GM12878 (cell line): ENCODE measurements around the gene SH2D2A. TPM values are rescaled to one million over a fixed set of nuclear protein-coding genes. Genes with fewer than 3 reads are reported as not detected.

Experiments
- ATAC-seq: fragments of 200-7000 bp; cut with Tn5 transposase; 3 replicates; pipeline ENCODE4 v1.9.1; 2020; ENCODE audit warnings: mild to moderate bottlenecking, moderate library complexity
- BruUV-seq: library from RNA; stranded (reverse); fragments of 400-500 nt; replicated peaks from 2 replicates; lab custom pipeline; 2021; lab: Mats Ljungman, UMichigan
- CTCF ChIA-PET: fragments of 300-600 bp; sonication (Branson Sonifier 250); formaldehyde crosslinking; extraction: SDS; loops from one replicate; lab custom pipeline; 2021; ENCODE audit warnings: inconsistent platforms; lab: Yijun Ruan, JAX
- POLR2A ChIA-PET: fragments of 350-600 bp; formaldehyde crosslinking; extraction: SDS; loops from one replicate; lab custom pipeline; 2021; ENCODE audit warnings: inconsistent platforms; lab: Charles Lee
- RAD21 ChIA-PET: fragments of 300-600 bp; sonication (Branson Sonifier 250); formaldehyde crosslinking; loops from one replicate; lab custom pipeline; 2023; ENCODE audit warnings: antibody characterized with exemption; ENCODE audit not compliant: unreplicated experiment; lab: Charles Lee
- SMC1A ChIA-PET: fragments of 300-600 bp; sonication (Branson Sonifier 250); formaldehyde crosslinking; loops from one replicate; lab custom pipeline; 2023; ENCODE audit not compliant: unreplicated experiment, uncharacterized antibody; lab: Charles Lee
- DNase-seq: peaks from one replicate; pipeline ENCODE4 v3.0.0-alpha.2; 2011; ENCODE audit warnings: low read depth, low spot score
- FAIRE-seq: peaks from 3 replicates; lab custom pipeline; 2011; peaks lifted over from hg19 to GRCh38; lab: Jason Lieb, UNC
- H2AFZ ChIP-seq: 2 replicates; pipeline ENCODE4 v1.6.0; 2011; ENCODE audit warnings: low read depth, low read length, control low read depth; ENCODE audit not compliant: control insufficient read depth
- H3K27ac ChIP-seq: 2 replicates; pipeline ENCODE4 v1.5.1; 2011; ENCODE audit warnings: control low read depth; ENCODE audit not compliant: control insufficient read depth, insufficient read depth
- H3K27me3 ChIP-seq, 2 experiments: replicated peaks in 1 of 2; 2 replicates each; pipeline versions ENCODE4 v1.6.0 to v1.6.1; 2011; ENCODE audit warnings: low read length in 1 of 2; ENCODE audit not compliant: control insufficient read depth in 2 of 2, insufficient read depth in 2 of 2
- H3K36me3 ChIP-seq, 2 experiments: 2 replicates each; pipeline ENCODE4 v1.5.1; 2011; ENCODE audit warnings: low read length in 1 of 2; ENCODE audit not compliant: control insufficient read depth in 2 of 2, insufficient read depth in 2 of 2
- H3K4me1 ChIP-seq: 2 replicates; pipeline ENCODE4 v1.6.1; 2011; ENCODE audit warnings: mild to moderate bottlenecking, low read length, moderate library complexity, mixed read lengths; ENCODE audit not compliant: control insufficient read depth, insufficient read depth
- H3K4me2 ChIP-seq: 2 replicates; pipeline ENCODE4 v1.6.0; 2011; ENCODE audit warnings: control low read depth; ENCODE audit not compliant: control insufficient read depth, insufficient read depth
- H3K4me3 ChIP-seq: fragments of 200-600 bp; sonication (generic); 2 replicates; pipeline ENCODE4 v1.5.1; 2016
- H3K79me2 ChIP-seq: 2 replicates; pipeline ENCODE4 v1.6.0; 2011; ENCODE audit warnings: low read length; ENCODE audit not compliant: control insufficient read depth, insufficient read depth
- H3K9ac ChIP-seq: 2 replicates; pipeline ENCODE4 v1.8.0; 2011; ENCODE audit warnings: low read length, control low read depth, mixed read lengths; ENCODE audit not compliant: control insufficient read depth, insufficient read depth
- H3K9me3 ChIP-seq: replicated peaks from 3 replicates; pipeline ENCODE4 v1.5.1; 2011; ENCODE audit warnings: mild to moderate bottlenecking, low read length; ENCODE audit not compliant: control insufficient read depth, insufficient read depth
- H4K20me1 ChIP-seq: 2 replicates; pipeline ENCODE4 v1.6.0; 2011; ENCODE audit not compliant: control insufficient read depth, insufficient read depth
- BMI1 ChIP-seq: fragments of 450-650 bp; IDR thresholded peaks from 2 replicates; pipeline ENCODE4 v1.6.1; 2016; ENCODE audit warnings: mild to moderate bottlenecking, moderate library complexity, borderline replicate concordance
- BRCA1 ChIP-seq: IDR thresholded peaks from 2 replicates; pipeline ENCODE4 v1.6.1; 2011; ENCODE audit warnings: low read depth, low read length, improper control_type of control experiment
- CHD2 ChIP-seq: IDR thresholded peaks from 2 replicates; pipeline ENCODE4 v1.6.1; 2011; ENCODE audit warnings: low read depth, low read length, improper control_type of control experiment, borderline replicate concordance
- CHD4 ChIP-seq: fragments of 200-600 bp; sonication (generic); IDR thresholded peaks from 2 replicates; pipeline ENCODE4 v1.6.1; 2016; ENCODE audit warnings: mild to moderate bottlenecking
- MYB ChIP-seq: fragments of 150-350 bp; IDR thresholded peaks from 2 replicates; pipeline ENCODE4 v1.6.1; 2014; ENCODE audit warnings: mild to moderate bottlenecking, low read depth, low read length, borderline replicate concordance
- PAX5 ChIP-seq: IDR thresholded peaks from 2 replicates; pipeline ENCODE4 v1.6.1; 2011; ENCODE audit warnings: low read depth, low read length, borderline replicate concordance
- POLR2AphosphoS2 ChIP-seq: IDR thresholded peaks from 2 replicates; pipeline ENCODE4 v1.6.1; 2011; ENCODE audit warnings: low read depth, mild to moderate bottlenecking, low read length, improper control_type of control experiment, moderate library complexity
- SIX5 ChIP-seq: IDR thresholded peaks from 2 replicates; pipeline ENCODE4 v1.6.1; 2011; ENCODE audit warnings: mild to moderate bottlenecking, low read depth, low read length, moderate library complexity; ENCODE audit not compliant: severe bottlenecking
- TCF12 ChIP-seq: IDR thresholded peaks from 2 replicates; pipeline ENCODE4 v1.6.1; 2011; ENCODE audit warnings: low read depth, mild to moderate bottlenecking, low read length
- ZBED1 ChIP-seq: IDR thresholded peaks from 2 replicates; pipeline ENCODE4 v1.6.1; 2016; ENCODE audit warnings: borderline replicate concordance
- ZNF384 ChIP-seq: IDR thresholded peaks from 2 replicates; pipeline ENCODE4 v1.6.1; 2012; ENCODE audit warnings: low read depth, mild to moderate bottlenecking, low read length, improper control_type of control experiment, borderline replicate concordance
- WGBS: methylation state at CpG from one replicate; pipeline ENCODE4 v1.1.6; 2016; ENCODE audit warnings: low lambda C conversion rate; ENCODE audit not compliant: insufficient replicate concordance, insufficient coverage; ENCODE audit errors: missing lambda C conversion rate; 5-methylcytosine and 5-hydroxymethylcytosine counted together
- in situ Hi-C: fragments of 300-500 bp; cut with MboI; formaldehyde crosslinking; loops from 9 replicates; pipeline ENCODE4 v1.14.3; 2018; ENCODE audit warnings: mixed read lengths
- intact Hi-C: fragments of 100-400 bp; cut with micrococcal nuclease; formaldehyde crosslinking; loops from one replicate; pipeline ENCODE4 v1.14.2; 2022; ENCODE audit not compliant: unreplicated experiment
- polyA plus RNA-seq, 11 experiments: library from polyadenylated mRNA; depleted of rRNA in 4 of 11; unstranded in 6 of 11; stranded (reverse) in 5 of 11; fragments of >200 nt; fragmentation: Nextera tagmentation in 4 of 11; fragmentation: Illumina TruSeq in 1 of 11; extraction: Ambion mirVana in 4 of 11; extraction: Trizol in 1 of 11; gene quantifications; 1 replicate in 1 of 11; 2 replicates in 10 of 11; pipeline versions ENCODE4 v1.2.1 to v1.2.3, GENCODE V29; 2011 to 2016; ENCODE audit warnings: inconsistent platforms in 2 of 11, missing spikeins in 2 of 11, low read depth in 1 of 11
- total RNA-seq, 4 experiments: library from RNA; depleted of rRNA in 3 of 4; stranded (reverse); fragments of >200 nt in 3 of 4; fragmentation: Illumina TruSeq in 1 of 4; extraction: Trizol in 1 of 4; gene quantifications; 2 replicates each; pipeline versions ENCODE4 v1.2.1 to v1.2.3, GENCODE V29; 2013 to 2021
- TF ChIP-seq, protein P1 (sequence below): IDR thresholded peaks from 2 replicates; pipeline ENCODE4 v1.6.1; 2011; ENCODE audit warnings: mild to moderate bottlenecking, low read depth, low read length, moderate library complexity; ENCODE audit not compliant: insufficient replicate concordance
- TF ChIP-seq, protein P2 (sequence below): IDR thresholded peaks from 2 replicates; pipeline ENCODE4 v1.6.1; 2012; ENCODE audit warnings: mild to moderate bottlenecking, low read depth, low read length
- TF ChIP-seq, protein P3 (sequence below): fragments of 450-650 bp; IDR thresholded peaks from 2 replicates; pipeline ENCODE4 v1.6.1; 2017; ENCODE audit warnings: mild to moderate bottlenecking, low read depth, inconsistent platforms; ENCODE audit not compliant: poor library complexity, severe bottlenecking

The SH2D2A gene
- total and polyA plus RNA-seq, 10 of the 15 experiments (the other 5 are each of a cell fraction or from before 2014, with no cell fraction given) = 0.72 to 15.9 (median 7.0) TPM

DNA sequence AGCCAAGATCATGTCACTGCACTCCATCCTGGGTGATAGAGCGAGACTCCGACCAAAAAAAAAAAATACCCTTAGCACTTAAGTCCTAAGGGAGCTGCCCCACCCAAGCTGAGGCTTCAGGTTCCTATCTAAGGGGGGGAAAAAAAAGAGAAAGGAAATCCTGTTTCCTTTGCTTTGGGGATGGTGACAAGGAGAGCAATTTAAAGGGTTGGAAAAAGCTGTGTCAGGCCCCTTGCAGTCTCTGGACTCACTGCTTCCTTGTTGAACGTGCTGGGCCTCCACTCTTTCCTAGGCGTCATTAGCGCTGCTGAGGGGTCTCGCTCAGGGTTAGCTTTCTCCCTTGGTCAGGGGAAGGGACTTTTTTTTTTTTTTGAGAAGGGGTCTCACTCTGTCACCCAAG lies 31.2 kb downstream of the SH2D2A start:
- DNase-seq (no peak), ATAC-seq (no peak)
- H3K79me2 ChIP-seq = peaks cover 10% of the 10 kb centered on the region
- intact Hi-C loops = no loop called here
- H4K20me1 ChIP-seq = no peaks in the 10 kb centered on the region
- H2AFZ ChIP-seq = no peak overlapping the region
- POLR2A ChIA-PET = no interaction called here
- in situ Hi-C loops = no loop called here
- no peak overlapping the region for H3K27ac ChIP-seq
- H3K4me2 ChIP-seq = no peak overlapping the region
- H3K36me3 ChIP-seq = peaks cover 19 to 42% of the 10 kb centered on the region in 2 experiments
- WGBS = 96% methylated on average over 6 of the region's 6 CpGs
- TF ChIP-seq CHD4 (no peak), SIX5 (no peak), BRCA1 (no peak), BMI1 (no peak), MYB (no peak), POLR2AphosphoS2 (no peak), ZBED1 (no peak), PAX5 (no peak), ZNF384 (no peak), CHD2 (no peak), TCF12 (no peak)
- TF ChIP-seq, protein P1, sequence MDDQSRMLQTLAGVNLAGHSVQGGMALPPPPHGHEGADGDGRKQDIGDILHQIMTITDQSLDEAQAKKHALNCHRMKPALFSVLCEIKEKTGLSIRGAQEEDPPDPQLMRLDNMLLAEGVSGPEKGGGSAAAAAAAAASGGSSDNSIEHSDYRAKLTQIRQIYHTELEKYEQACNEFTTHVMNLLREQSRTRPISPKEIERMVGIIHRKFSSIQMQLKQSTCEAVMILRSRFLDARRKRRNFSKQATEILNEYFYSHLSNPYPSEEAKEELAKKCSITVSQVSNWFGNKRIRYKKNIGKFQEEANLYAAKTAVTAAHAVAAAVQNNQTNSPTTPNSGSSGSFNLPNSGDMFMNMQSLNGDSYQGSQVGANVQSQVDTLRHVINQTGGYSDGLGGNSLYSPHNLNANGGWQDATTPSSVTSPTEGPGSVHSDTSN = no peak
- TF ChIP-seq, protein P2, sequence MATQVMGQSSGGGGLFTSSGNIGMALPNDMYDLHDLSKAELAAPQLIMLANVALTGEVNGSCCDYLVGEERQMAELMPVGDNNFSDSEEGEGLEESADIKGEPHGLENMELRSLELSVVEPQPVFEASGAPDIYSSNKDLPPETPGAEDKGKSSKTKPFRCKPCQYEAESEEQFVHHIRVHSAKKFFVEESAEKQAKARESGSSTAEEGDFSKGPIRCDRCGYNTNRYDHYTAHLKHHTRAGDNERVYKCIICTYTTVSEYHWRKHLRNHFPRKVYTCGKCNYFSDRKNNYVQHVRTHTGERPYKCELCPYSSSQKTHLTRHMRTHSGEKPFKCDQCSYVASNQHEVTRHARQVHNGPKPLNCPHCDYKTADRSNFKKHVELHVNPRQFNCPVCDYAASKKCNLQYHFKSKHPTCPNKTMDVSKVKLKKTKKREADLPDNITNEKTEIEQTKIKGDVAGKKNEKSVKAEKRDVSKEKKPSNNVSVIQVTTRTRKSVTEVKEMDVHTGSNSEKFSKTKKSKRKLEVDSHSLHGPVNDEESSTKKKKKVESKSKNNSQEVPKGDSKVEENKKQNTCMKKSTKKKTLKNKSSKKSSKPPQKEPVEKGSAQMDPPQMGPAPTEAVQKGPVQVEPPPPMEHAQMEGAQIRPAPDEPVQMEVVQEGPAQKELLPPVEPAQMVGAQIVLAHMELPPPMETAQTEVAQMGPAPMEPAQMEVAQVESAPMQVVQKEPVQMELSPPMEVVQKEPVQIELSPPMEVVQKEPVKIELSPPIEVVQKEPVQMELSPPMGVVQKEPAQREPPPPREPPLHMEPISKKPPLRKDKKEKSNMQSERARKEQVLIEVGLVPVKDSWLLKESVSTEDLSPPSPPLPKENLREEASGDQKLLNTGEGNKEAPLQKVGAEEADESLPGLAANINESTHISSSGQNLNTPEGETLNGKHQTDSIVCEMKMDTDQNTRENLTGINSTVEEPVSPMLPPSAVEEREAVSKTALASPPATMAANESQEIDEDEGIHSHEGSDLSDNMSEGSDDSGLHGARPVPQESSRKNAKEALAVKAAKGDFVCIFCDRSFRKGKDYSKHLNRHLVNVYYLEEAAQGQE = no peak
- TF ChIP-seq, protein P3, sequence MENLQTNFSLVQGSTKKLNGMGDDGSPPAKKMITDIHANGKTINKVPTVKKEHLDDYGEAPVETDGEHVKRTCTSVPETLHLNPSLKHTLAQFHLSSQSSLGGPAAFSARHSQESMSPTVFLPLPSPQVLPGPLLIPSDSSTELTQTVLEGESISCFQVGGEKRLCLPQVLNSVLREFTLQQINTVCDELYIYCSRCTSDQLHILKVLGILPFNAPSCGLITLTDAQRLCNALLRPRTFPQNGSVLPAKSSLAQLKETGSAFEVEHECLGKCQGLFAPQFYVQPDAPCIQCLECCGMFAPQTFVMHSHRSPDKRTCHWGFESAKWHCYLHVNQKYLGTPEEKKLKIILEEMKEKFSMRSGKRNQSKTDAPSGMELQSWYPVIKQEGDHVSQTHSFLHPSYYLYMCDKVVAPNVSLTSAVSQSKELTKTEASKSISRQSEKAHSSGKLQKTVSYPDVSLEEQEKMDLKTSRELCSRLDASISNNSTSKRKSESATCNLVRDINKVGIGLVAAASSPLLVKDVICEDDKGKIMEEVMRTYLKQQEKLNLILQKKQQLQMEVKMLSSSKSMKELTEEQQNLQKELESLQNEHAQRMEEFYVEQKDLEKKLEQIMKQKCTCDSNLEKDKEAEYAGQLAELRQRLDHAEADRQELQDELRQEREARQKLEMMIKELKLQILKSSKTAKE = no peak
- TF ChIP-seq, all 136 proteins: peak for 0
- no peak for FAIRE-seq
- Histone ChIP-seq H3K9me3 (no peaks in the 10 kb centered on the region), H3K9ac (no peak overlapping the region), H3K27me3 (no peaks in the 10 kb centered on the region), H3K4me3 (no peak overlapping the region), H3K4me1 (no peaks in the 10 kb centered on the region)
- RAD21 ChIA-PET = interaction anchor here (1.3 kb wide), 1 partner anchor 74 kb away, joined by 3 read pairs; no protein-coding TSS in a partner anchor
- CTCF ChIA-PET = interaction anchor here (1.3 to 2.8 kb wide), 5 partner anchors 10 to 59 kb away, joined by 3 to 19 read pairs (median 5); no protein-coding TSS in a partner anchor
- SMC1A ChIA-PET = interaction anchor here (1.3 to 1.9 kb wide), 3 partner anchors 11 to 60 kb away, joined by 3 to 6 read pairs (median 5); no protein-coding TSS in a partner anchor
- no TSS peak for BruUV-seq
